Thoracic aorta (tissue), 2 donors: ENCODE measurements around the gene LTN1. TPM values are rescaled to one million over a fixed set of nuclear protein-coding genes. Genes with fewer than 3 reads are reported as not detected.

ENCODE experiments used
- ATAC-seq: fragments of 150-250 bp; one replicate; pipeline ENCODE4 v1.8.0; 2017; ENCODE audit warnings: low read depth; ENCODE audit not compliant: insufficient number of reproducible peaks, low FRiP score
- DNase-seq: peaks from one replicate; pipeline ENCODE4 v3.0.0-alpha.2; 2020; ENCODE audit warnings: low spot score
- H3K27ac ChIP-seq, 2 donors: fragments of 200-600 bp; sonication (generic); 1 replicate in 1 of 2; 2 replicates in 1 of 2; pipeline ENCODE4 v1.5.1; 2016; ENCODE audit warnings: mild to moderate bottlenecking in 2 of 2, moderate library complexity in 2 of 2
- H3K27me3 ChIP-seq: fragments of 200-600 bp; sonication (generic); replicated peaks from 2 replicates; pipeline ENCODE4 v1.6.0; 2016; ENCODE audit warnings: mild to moderate bottlenecking; ENCODE audit not compliant: insufficient read depth
- H3K36me3 ChIP-seq: fragments of 200-600 bp; sonication (generic); one replicate; pipeline ENCODE4 v1.5.1; 2016
- H3K4me1 ChIP-seq, 2 donors: fragments of 200-600 bp; sonication (generic); 1 replicate in 1 of 2; 2 replicates in 1 of 2; pipeline versions ENCODE4 v1.5.1 to v1.6.0; 2016; ENCODE audit warnings: low read depth in 2 of 2, mild to moderate bottlenecking in 1 of 2; ENCODE audit not compliant: control insufficient read depth in 1 of 2
- H3K4me3 ChIP-seq: fragments of 200-600 bp; sonication (generic); 2 replicates; pipeline ENCODE4 v1.5.1; 2016; ENCODE audit warnings: mild to moderate bottlenecking
- H3K9me3 ChIP-seq: fragments of 200-600 bp; sonication (generic); 2 replicates; pipeline ENCODE4 v1.5.1; 2016
- CTCF ChIP-seq: fragments of 200-600 bp; sonication (generic); IDR thresholded peaks from one replicate; pipeline ENCODE4 v1.5.1; 2019; ENCODE audit warnings: antibody characterized with exemption
- total RNA-seq, 2 donors: library from RNA; depleted of rRNA; stranded (reverse); fragments of >200 nt; gene quantifications; one replicate each; pipeline versions ENCODE4 v1.1.0 to v1.2.3, GENCODE V29; 2016

LTN1 gene
- total RNA-seq, 2 donors from 2014 or later, result 23.4 to 26.8 TPM

- no peak for DNase-seq
Measured at GRCh38 chr21:28885853-28886177, 106.9 kb downstream of the LTN1 start.

GRCh38 chr21:28884976-28885852 is 107.5 kb downstream of the LTN1 start:
- no peaks in the 10 kb centered on the region for H3K9me3 ChIP-seq
- peak; percentile 96 for ATAC-seq
- no peak for TF ChIP-seq CTCF

More at GRCh38 chr21:28885853-28886177, 106.9 kb downstream of the LTN1 start:
- peak overlapping the region; percentile 67 to 78 for H3K27ac ChIP-seq
- TF ChIP-seq CTCF, result no peak
- H3K27me3 ChIP-seq, result no peaks in the 10 kb centered on the region
- H3K4me3 ChIP-seq, result no peak overlapping the region
- no peaks in the 10 kb centered on the region for H3K9me3 ChIP-seq
- peaks cover 11 to 22% of the 10 kb centered on the region in 2 donors for H3K4me1 ChIP-seq
- ATAC-seq, result no peak
- peaks cover 8% of the 10 kb centered on the region for H3K36me3 ChIP-seq

GRCh38 chr21:28884481-28884880 is 108.2 kb downstream of the LTN1 start:
- no peak for TF ChIP-seq CTCF
- DNase-seq, result no peak
- no peaks in the 10 kb centered on the region for H3K27me3 ChIP-seq
- H3K4me1 ChIP-seq, result peaks cover 11 to 21% of the 10 kb centered on the region in 2 donors
- no peaks in the 10 kb centered on the region for H3K9me3 ChIP-seq
- peak overlapping the region; percentile 77 for H3K4me3 ChIP-seq
- H3K36me3 ChIP-seq, result peaks cover 8% of the 10 kb centered on the region
- ATAC-seq, result no peak
- H3K27ac ChIP-seq, result peak overlapping the region; percentile 67 to 78

More at GRCh38 chr21:28884976-28885852, 107.5 kb downstream of the LTN1 start:
- Histone ChIP-seq H3K4me3 (peak overlapping the region; percentile 77), H3K36me3 (peaks cover 8% of the 10 kb centered on the region), H3K4me1 (peaks cover 11 to 21% of the 10 kb centered on the region in 2 donors), H3K27me3 (no peaks in the 10 kb centered on the region), H3K27ac (peak overlapping the region; percentile 67 to 78)
- DNase-seq, result peak; percentile 78

- no peak for ATAC-seq
- H3K27me3 ChIP-seq, result no peaks in the 10 kb centered on the region
- no peak for TF ChIP-seq CTCF
- peak overlapping the region; percentile 77 for H3K4me3 ChIP-seq
- no peaks in the 10 kb centered on the region for H3K9me3 ChIP-seq
- H3K36me3 ChIP-seq, result peaks cover 8% of the 10 kb centered on the region
- no peak for DNase-seq
- peaks cover 11 to 21% of the 10 kb centered on the region in 2 donors for H3K4me1 ChIP-seq
- peak overlapping the region; percentile 67 to 78 for H3K27ac ChIP-seq
Measured at GRCh38 chr21:28883931-28884330, 108.7 kb downstream of the LTN1 start.

- Histone ChIP-seq H3K27me3 (no peaks in the 10 kb centered on the region), H3K4me3 (no peak overlapping the region), H3K9me3 (no peaks in the 10 kb centered on the region), H3K36me3 (peaks cover 8% of the 10 kb centered on the region), H3K4me1 (peaks cover 11 to 21% of the 10 kb centered on the region in 2 donors), H3K27ac (no peak overlapping the region)
- no peak for DNase-seq
- TF ChIP-seq CTCF, result no peak
- ATAC-seq, result no peak
Measured at GRCh38 chr21:28882345-28882744, 110.3 kb downstream of the LTN1 start.

Other genes starting within 250 kb of the LTN1 start
- gene RWDD2B, start 26.5 kb upstream of the LTN1 start, total RNA-seq, result 10 to 100 TPM; 11.4 to 17.6 TPM
- 10 to 100 TPM; 34.5 to 38.9 TPM for gene USP16, start 31.8 kb upstream of the LTN1 start, total RNA-seq
- gene CCT8, start 80.8 kb upstream of the LTN1 start, total RNA-seq, result 100 to 1,000 TPM in 1 of 2 donors, 10 to 100 TPM in 1; 76.9 to 110 TPM
- 10 to 100 TPM; 20.3 to 41.2 TPM for gene MAP3K7CL, start 137.8 kb upstream of the LTN1 start, total RNA-seq